K562 treated with DMSO at 1 percent for 24 hours (cell line): ENCODE data around the gene SCTR. TPM values are rescaled to one million over a fixed set of nuclear protein-coding genes. Genes with fewer than 3 reads are reported as not detected.

Source experiments
- total RNA-seq: library from RNA; unstranded; fragments of 300-600 nt; gene quantifications from 2 replicates; pipeline ENCODE4 v1.2.3, GENCODE V29; 2022; ENCODE audit warnings: low read depth; ENCODE audit not compliant: insufficient read depth

The SCTR gene
- total RNA-seq: not detected in 2 replicates

DNA sequence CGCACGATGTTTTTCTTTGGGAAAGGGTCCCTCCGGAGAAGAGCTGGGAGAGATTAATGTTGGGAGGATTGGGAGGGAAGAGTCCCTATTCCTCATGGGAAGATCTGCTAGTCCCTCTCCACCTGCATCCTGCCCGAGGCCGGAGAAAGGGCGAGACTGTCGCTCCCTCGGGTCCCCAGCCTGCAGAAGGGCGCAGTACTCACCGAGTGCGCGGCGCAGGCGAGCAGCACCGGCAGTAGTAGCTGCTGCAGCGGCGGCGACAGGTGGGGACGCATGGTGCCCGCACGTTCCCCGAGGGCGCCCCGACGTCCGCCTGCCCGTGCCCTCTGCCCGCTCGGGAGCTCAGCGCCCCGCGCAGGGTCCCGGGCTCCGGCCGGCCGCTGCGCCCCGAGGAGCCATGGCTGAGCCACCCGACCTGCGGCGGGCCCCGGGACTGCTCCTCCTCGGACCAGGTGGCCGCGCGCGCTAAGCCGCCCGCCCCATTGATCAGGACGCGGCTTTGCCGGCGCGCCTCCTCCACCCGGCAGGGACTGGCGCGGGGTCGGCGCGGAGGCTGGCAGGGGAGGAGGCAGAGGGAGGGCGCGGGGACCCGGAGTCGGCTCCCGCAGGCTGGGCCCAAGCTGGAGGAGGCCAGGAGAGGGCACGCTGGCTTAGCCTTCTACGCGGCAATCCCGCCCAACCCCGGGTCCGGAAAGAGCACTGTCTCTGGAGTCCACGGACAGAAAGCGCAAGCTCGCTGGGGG, at the start of gene SCTR:
SCTR (minus strand) TSS at position 532 of the 743 bp plus-strand sequence; CDS start at position 275, 257 bp downstream.

GRCh38 chr2:119544075-119544938, 20.0 kb upstream of the SCTR start, which contains the start of gene CFAP221:
TSS of gene CFAP221 (plus strand) at chr2:119544449. CDS start at chr2:119546132, 1,683 bp downstream.

DNA sequence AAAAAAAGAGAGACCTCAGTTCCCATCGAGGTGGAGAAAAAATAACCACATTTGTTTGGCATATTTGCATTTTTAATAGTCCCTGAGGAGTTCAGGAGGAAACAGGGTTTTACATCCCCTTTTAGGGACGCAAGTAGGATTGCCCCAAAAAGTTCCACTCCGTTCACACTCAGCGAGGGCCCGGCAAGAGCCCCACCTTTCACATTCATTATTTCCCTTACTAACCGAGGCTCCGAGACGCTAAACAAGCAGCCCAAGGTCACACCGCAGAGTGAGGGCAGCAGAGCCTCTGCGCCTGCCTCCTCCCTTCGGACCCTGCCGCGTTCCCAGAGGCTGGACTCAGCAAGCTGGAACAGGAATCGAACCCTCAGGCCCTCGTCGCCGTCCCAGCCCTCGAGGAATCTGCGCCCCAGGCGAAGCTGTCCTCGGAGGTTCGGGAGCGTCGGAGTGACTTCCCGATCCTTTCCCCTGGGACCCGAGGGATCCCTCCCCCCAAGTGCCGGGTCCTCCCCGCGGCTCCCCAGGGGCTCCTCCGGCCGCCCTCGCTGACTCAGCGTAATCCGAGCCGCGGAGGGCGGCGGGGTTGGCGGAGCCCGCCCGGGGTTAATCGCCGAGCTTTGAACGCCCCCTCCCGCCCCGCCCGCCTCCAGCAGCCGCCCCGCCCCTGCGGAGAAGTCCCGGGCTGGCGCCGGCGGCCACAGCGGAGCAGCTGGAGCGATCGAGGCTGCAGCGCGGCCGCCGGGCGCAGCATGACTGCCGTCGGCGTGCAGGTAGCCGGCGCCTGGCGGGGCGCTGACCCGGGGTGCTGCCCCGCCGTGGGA, 92.9 kb downstream of the SCTR start, which contains the start of gene TMEM37:
TMEM37 (plus strand) TSS at position 700 of the 821 bp plus-strand sequence; CDS start at position 750, 50 bp downstream.

Other genes with a start within 250 kb of the SCTR start
- 3.1 and 4.4 TPM in 2 replicates for gene C2orf76, start 157.6 kb downstream of the SCTR start, total RNA-seq
- gene DBI, start 157.5 kb downstream of the SCTR start, total RNA-seq: 76.1 and 80.6 TPM in 2 replicates
- 0.59 TPM in 1 of 2 replicates, not detected in the other for gene TMEM37, start 92.6 kb downstream of the SCTR start, total RNA-seq
- gene CFAP221, start 20.0 kb upstream of the SCTR start, total RNA-seq: 0.12 TPM in 1 of 2 replicates, not detected in the other
- gene TMEM177, start 154.7 kb upstream of the SCTR start, total RNA-seq: 13.1 and 14.0 TPM in 2 replicates
- gene PTPN4, start 235.4 kb upstream of the SCTR start, total RNA-seq: 9.7 and 14.3 TPM in 2 replicates